ENCODE measurements around the gene DNAJC12.
A peak's percentile ranks its signal among the peaks of the same experiment; 100 is the strongest.
"Not testable (repeated sequence)": the region's sequence is repeated elsewhere in the genome, so short reads cannot be mapped to it uniquely, and the experiment has no call there.

Gene DNAJC12

DNA sequence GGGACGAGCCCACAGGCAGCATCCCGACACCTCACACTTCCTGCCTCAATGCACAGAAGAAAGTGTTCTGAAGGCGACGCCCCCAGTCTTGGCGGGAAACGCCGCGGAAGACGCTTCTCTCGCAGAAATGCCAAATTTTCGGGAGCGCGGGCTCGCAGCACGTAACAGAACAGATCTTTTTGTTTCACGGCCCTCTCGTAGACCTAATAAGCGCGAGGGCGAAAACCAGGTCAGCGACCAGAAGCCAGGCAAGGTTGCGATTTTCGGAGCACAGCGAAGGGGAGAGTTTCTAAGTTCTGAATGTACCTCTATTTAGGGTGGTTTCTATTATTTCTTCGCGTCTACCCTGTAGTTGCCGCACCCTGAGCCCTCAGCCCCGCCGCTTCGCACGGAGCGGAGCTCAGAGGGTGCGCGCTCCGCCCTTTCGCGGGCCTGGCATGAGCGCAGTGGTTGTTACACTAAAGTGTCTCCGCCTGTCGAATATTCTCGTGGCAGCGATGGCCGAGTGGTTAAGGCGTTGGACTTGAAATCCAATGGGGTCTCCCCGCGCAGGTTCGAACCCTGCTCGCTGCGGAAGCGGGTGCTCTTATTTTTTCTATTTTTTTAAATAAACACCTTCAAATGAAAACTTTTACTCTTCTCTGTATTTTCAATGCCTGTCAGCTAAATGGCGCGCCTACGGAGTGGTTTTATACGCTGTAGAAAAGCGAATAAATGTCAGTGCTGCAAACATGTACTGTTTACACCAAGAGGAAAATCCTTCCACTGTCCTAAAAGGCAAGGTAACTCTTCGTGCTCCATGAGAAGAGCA lies 73.8 kb downstream of the DNAJC12 start:
- DNase-seq: peak; percentile 89
- no peaks in the 10 kb centered on the region for H3K9me3 ChIP-seq
- H3K4me1 ChIP-seq: no peaks in the 10 kb centered on the region; the same call in 1 of the 2 replicates
- no peaks in the 10 kb centered on the region for H3K36me3 ChIP-seq
- no peaks in the 10 kb centered on the region for H3K27me3 ChIP-seq
- no peak for TF ChIP-seq CTCF (IDR thresholded peaks at IDR 0.05; ENCODE audit: low read depth, low read length)
- peak overlapping the region; percentile 92 for H3K4me3 ChIP-seq (ENCODE audit: low read depth, low read length)

- Histone ChIP-seq H3K36me3 (no peaks in the 10 kb centered on the region), H3K4me1 (no peaks in the 10 kb centered on the region; the same call in 1 of the 2 replicates), H3K27me3 (no peaks in the 10 kb centered on the region), H3K4me3 (ENCODE audit: low read depth, low read length) (peak overlapping the region; percentile 92), H3K9me3 (no peaks in the 10 kb centered on the region)
- DNase-seq: peak; percentile 75
- no peak for TF ChIP-seq CTCF (IDR thresholded peaks at IDR 0.05; ENCODE audit: low read depth, low read length)
These were observed 74.4 kb downstream of the DNAJC12 start for GRCh38 chr10:67763499-67764011.

GRCh38 chr10:67762567-67762966 lies 75.4 kb downstream of the DNAJC12 start:
- H3K36me3 ChIP-seq; H3K9me3 ChIP-seq; H3K4me1 ChIP-seq; H3K4me3 ChIP-seq (ENCODE audit: low read depth, low read length); DNase-seq; H3K27me3 ChIP-seq: not testable (repeated sequence)

- no peaks in the 10 kb centered on the region for H3K36me3 ChIP-seq
- TF ChIP-seq CTCF (IDR thresholded peaks at IDR 0.05; ENCODE audit: low read depth, low read length): no peak
These were observed 77.7 kb downstream of the DNAJC12 start for GRCh38 chr10:67760272-67760671.

More at GRCh38 chr10:67760272-67760671, 77.7 kb downstream of the DNAJC12 start:
- no peak for DNase-seq
- no peaks in the 10 kb centered on the region for H3K9me3 ChIP-seq
- no peaks in the 10 kb centered on the region; the same call in 1 of the 2 replicates for H3K4me1 ChIP-seq
- no peak overlapping the region for H3K4me3 ChIP-seq (ENCODE audit: low read depth, low read length)
- H3K27me3 ChIP-seq: no peaks in the 10 kb centered on the region

All from BE2C (cell line).